A673 (cell line): ENCODE results near the gene HOXB1. TPM values are rescaled to one million over a fixed set of nuclear protein-coding genes. Genes with fewer than 3 reads are reported as not detected.

ENCODE experiments used
- BruUV-seq: library from RNA; stranded (reverse); fragments of 400-500 nt; replicated peaks from 2 replicates; lab custom pipeline; 2021; lab: Mats Ljungman, UMichigan
- CTCF ChIA-PET: fragments of 300-600 bp; sonication (Branson Sonifier 250); formaldehyde crosslinking; loops from one replicate; lab custom pipeline; 2022; ENCODE audit warnings: antibody characterized with exemption; lab: Charles Lee
- POLR2A ChIA-PET: fragments of 300-600 bp; sonication (Branson Sonifier 250); formaldehyde crosslinking; loops from one replicate; lab custom pipeline; 2022; ENCODE audit warnings: antibody characterized with exemption; ENCODE audit not compliant: low non-redundant PET; lab: Charles Lee
- DNase-seq: peaks from one replicate; pipeline ENCODE4 v3.0.0-alpha.2; 2015; ENCODE audit warnings: low spot score
- H3K27ac ChIP-seq: fragments of 200-600 bp; sonication (generic); 2 replicates; pipeline ENCODE4 v1.5.1; 2016; ENCODE audit warnings: mixed run types, low read depth, mild to moderate bottlenecking, mixed read lengths, antibody characterized with exemption, low read length; ENCODE audit not compliant: poor library complexity, severe bottlenecking
- H3K27me3 ChIP-seq: fragments of 200-600 bp; sonication (generic); replicated peaks from 2 replicates; pipeline ENCODE4 v1.6.1; 2017; ENCODE audit warnings: mixed run types, low read depth, mild to moderate bottlenecking, mixed read lengths, antibody characterized with exemption, low read length; ENCODE audit not compliant: insufficient read depth, poor library complexity
- H3K36me3 ChIP-seq: fragments of 200-600 bp; sonication (generic); 2 replicates; pipeline ENCODE4 v1.6.1; 2016; ENCODE audit warnings: mixed run types, mild to moderate bottlenecking, mixed read lengths, antibody characterized with exemption, low read length; ENCODE audit not compliant: insufficient read depth, poor library complexity, severe bottlenecking
- H3K4me1 ChIP-seq: fragments of 200-600 bp; sonication (generic); 2 replicates; pipeline ENCODE4 v1.6.1; 2017; ENCODE audit warnings: mixed run types, mild to moderate bottlenecking, mixed read lengths, antibody characterized with exemption, low read length; ENCODE audit not compliant: insufficient read depth, poor library complexity, severe bottlenecking
- H3K4me3 ChIP-seq: fragments of 200-600 bp; sonication (generic); 2 replicates; pipeline ENCODE4 v1.5.1; 2016; ENCODE audit warnings: low read depth, mixed run types, mild to moderate bottlenecking, mixed read lengths, low read length; ENCODE audit not compliant: poor library complexity, severe bottlenecking
- H3K9me3 ChIP-seq: fragments of 200-600 bp; sonication (generic); 2 replicates; pipeline ENCODE4 v1.6.1; 2016; ENCODE audit warnings: mixed run types, low read depth, mild to moderate bottlenecking, mixed read lengths, antibody characterized with exemption, low read length; ENCODE audit not compliant: poor library complexity, severe bottlenecking
- CTCF ChIP-seq: fragments of 300-800, 200-600 bp; sonication (generic); conservative IDR thresholded peaks from 2 replicates; pipeline ENCODE4 v1.5.1; 2017; ENCODE audit warnings: low read depth, mild to moderate bottlenecking, antibody characterized with exemption, low read length, moderate library complexity, mixed read lengths
- EZH2 ChIP-seq: fragments of 200-600 bp; sonication (generic); IDR thresholded peaks from 2 replicates; pipeline ENCODE4 v1.6.1; 2017; ENCODE audit warnings: borderline replicate concordance, low read depth, mild to moderate bottlenecking, mixed read lengths, antibody characterized with exemption, low read length; ENCODE audit not compliant: poor library complexity, severe bottlenecking
- intact Hi-C: fragments of 100-400 bp; cut with micrococcal nuclease; formaldehyde crosslinking; loops from one replicate; pipeline ENCODE4 v1.10.0; 2022; ENCODE audit not compliant: unreplicated experiment
- total RNA-seq: library from RNA; stranded (reverse); gene quantifications from 2 replicates; pipeline ENCODE4 v1.2.3, GENCODE V29; 2021

Gene HOXB1
- total RNA-seq, 1 experiment from 2014 or later: not detected

- no peak overlapping the region for H3K4me3 ChIP-seq
- peaks cover 66% of the 10 kb centered on the region for H3K4me1 ChIP-seq
- no peaks in the 10 kb centered on the region for H3K27me3 ChIP-seq
- no peak overlapping the region for H3K27ac ChIP-seq
- POLR2A ChIA-PET: interaction anchor here (0.6 kb wide), 1 partner anchor 13 kb away, joined by 4 read pairs; no protein-coding TSS in a partner anchor
- intact Hi-C loops: no loop called here
- DNase-seq: no peak
- no peaks in the 10 kb centered on the region for H3K36me3 ChIP-seq
- no peaks in the 10 kb centered on the region for H3K9me3 ChIP-seq
- BruUV-seq: no TSS peak
- CTCF ChIA-PET: interaction anchor here (0.6 kb wide), 1 partner anchor 8 kb away, joined by 3 read pairs; no protein-coding TSS in a partner anchor
- TF ChIP-seq EZH2 (no peak), CTCF (no peak)
Measured at GRCh38 chr17:48570325-48571023, 39.7 kb upstream of the HOXB1 start.

- Histone ChIP-seq H3K4me3 (no peak overlapping the region), H3K27me3 (no peaks in the 10 kb centered on the region), H3K9me3 (no peaks in the 10 kb centered on the region), H3K4me1 (peaks cover 66% of the 10 kb centered on the region), H3K36me3 (no peaks in the 10 kb centered on the region), H3K27ac (no peak overlapping the region)
- no TSS peak for BruUV-seq
- intact Hi-C loops: no loop called here
- no peak for TF ChIP-seq EZH2
- TF ChIP-seq CTCF: no peak
- no peak for DNase-seq
- POLR2A ChIA-PET: no interaction called here
- CTCF ChIA-PET: interaction anchor here (0.6 kb wide), 1 partner anchor 9 kb away, joined by 3 read pairs; no protein-coding TSS in a partner anchor
Measured at GRCh38 chr17:48569674-48570324, 39.0 kb upstream of the HOXB1 start.

GRCh38 chr17:48569240-48569582 lies 38.4 kb upstream of the HOXB1 start:
- peak overlapping the region; percentile 48 for H3K4me3 ChIP-seq
- no peaks in the 10 kb centered on the region for H3K9me3 ChIP-seq
- ChIA-PET POLR2A (interaction anchor here (0.6 kb wide), 1 partner anchor 306 kb away, joined by 3 read pairs; no protein-coding TSS in a partner anchor), CTCF (no interaction called here)
- peaks cover 64% of the 10 kb centered on the region for H3K4me1 ChIP-seq
- TF ChIP-seq EZH2 (no peak), CTCF (no peak)
- no peak for DNase-seq
- H3K36me3 ChIP-seq: no peaks in the 10 kb centered on the region
- no peaks in the 10 kb centered on the region for H3K27me3 ChIP-seq
- peak overlapping the region; percentile 29 for H3K27ac ChIP-seq
- BruUV-seq: no TSS peak
- intact Hi-C loops: no loop called here
